Measurements from ENCODE around the gene CDH23. TPM values are rescaled to one million over a fixed set of nuclear protein-coding genes. Genes with fewer than 3 reads are reported as not detected.

CDH23 gene
- total and polyA plus RNA-seq, 10 of the 15 experiments (the other 5 are each of a cell fraction or from before 2014, with no cell fraction given): 0.09 to 0.40 (median 0.15) TPM; not detected in 1

GRCh38 chr10:71747551-71748523, 351.1 kb downstream of the CDH23 start (continued):
- TF ChIP-seq ZNF24 (IDR thresholded peaks at IDR 0.05): peak; percentile 17; the same call in 1 of the 2 replicates
- no peak for TF ChIP-seq SMAD1 (IDR thresholded peaks at IDR 0.05; ENCODE audit: low read depth, partially characterized antibody)
- no peak for TF ChIP-seq RB1 (IDR thresholded peaks at IDR 0.05; ENCODE audit: borderline replicate concordance)
- TF ChIP-seq POLR2AphosphoS5 (IDR thresholded peaks at IDR 0.05; ENCODE audit: low read length): 0 out of 2 replicates have a peak, but pooled peaks have one; percentile 53
- no peak for TF ChIP-seq EGR1 (IDR thresholded peaks at IDR 0.05; ENCODE audit: borderline replicate concordance in 1 of 2, low read depth in 2 of 2, low read length in 2 of 2)
- TF ChIP-seq CHD2 (IDR thresholded peaks at IDR 0.05; ENCODE audit: borderline replicate concordance, low read depth, low read length): peak; percentile 69; the same call in 1 of the 2 replicates
- no peak for TF ChIP-seq ZNF207 (IDR thresholded peaks at IDR 0.05; ENCODE audit: borderline replicate concordance)
- TF ChIP-seq IRF3 (IDR thresholded peaks at IDR 0.05): no peak
- TF ChIP-seq GATAD2B (conservative IDR thresholded peaks at IDR 0.05; ENCODE audit: low read depth): peak; percentile 43; the same call in 1 of the 2 replicates
- no peak for TF ChIP-seq BCL3 (IDR thresholded peaks at IDR 0.05; ENCODE audit: borderline replicate concordance, insufficient read depth, low read depth, low read length, poor library complexity, severe bottlenecking)
- TF ChIP-seq STAT1 (conservative IDR thresholded peaks at IDR 0.05): no peak
- TF ChIP-seq ZBED1 (IDR thresholded peaks at IDR 0.05; ENCODE audit: borderline replicate concordance): no peak
- peak; percentile 53 for TF ChIP-seq CUX1 (IDR thresholded peaks at IDR 0.05; ENCODE audit: insufficient replicate concordance, low read depth, low read length)
- TF ChIP-seq CEBPZ (IDR thresholded peaks at IDR 0.05; ENCODE audit: low read depth, low read length): no peak
- TF ChIP-seq ESRRA (IDR thresholded peaks at IDR 0.05; ENCODE audit: low read length): no peak
- TF ChIP-seq TBL1XR1 (IDR thresholded peaks at IDR 0.05; ENCODE audit: low read depth, low read length): no peak
- no peak for TF ChIP-seq ZNF274 (IDR thresholded peaks at IDR 0.05; ENCODE audit: insufficient read depth, insufficient read length)
- peak; percentile 86 for TF ChIP-seq TCF12 (IDR thresholded peaks at IDR 0.05; ENCODE audit: low read depth, low read length)

Measured in GM12878 (cell line).